ENCODE data around the gene BLID. TPM values are rescaled to one million over a fixed set of nuclear protein-coding genes. Genes with fewer than 3 reads are reported as not detected.

BLID gene
- total RNA-seq, 1 experiment from 2014 or later, result not detected

DNA sequence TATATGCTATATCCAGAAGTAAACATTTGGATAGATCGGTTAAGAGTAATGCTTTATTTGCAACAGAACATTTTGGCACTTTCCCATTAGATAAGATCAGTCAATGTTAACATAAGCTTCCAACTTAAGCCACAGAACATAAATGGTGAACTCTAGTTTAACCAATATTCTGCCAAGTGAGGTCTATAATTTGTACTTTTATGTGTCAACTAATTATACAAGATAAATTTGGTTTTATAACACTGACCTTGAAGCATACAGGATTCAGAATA lies 23.5 kb upstream of the BLID start:
- no TSS peak for BruUV-seq (replicated peaks)
- DNase-seq, result no peak
- intact Hi-C loops (cut with micrococcal nuclease; ENCODE audit: unreplicated experiment), result no loop called here
- H3K4me3 Mint-ChIP-seq (ENCODE audit: low read depth, unreplicated experiment), result no peak overlapping the region
- H3K4me1 Mint-ChIP-seq (ENCODE audit: low read depth, unreplicated experiment), result peaks cover 10% of the 10 kb centered on the region
- H3K9me3 Mint-ChIP-seq (ENCODE audit: low read depth, unreplicated experiment), result no peaks in the 10 kb centered on the region
- H3K27ac Mint-ChIP-seq (ENCODE audit: unreplicated experiment), result no peak overlapping the region
- H3K36me3 Mint-ChIP-seq (ENCODE audit: insufficient read depth, unreplicated experiment), result no peaks in the 10 kb centered on the region
- TF ChIP-seq, protein P1, sequence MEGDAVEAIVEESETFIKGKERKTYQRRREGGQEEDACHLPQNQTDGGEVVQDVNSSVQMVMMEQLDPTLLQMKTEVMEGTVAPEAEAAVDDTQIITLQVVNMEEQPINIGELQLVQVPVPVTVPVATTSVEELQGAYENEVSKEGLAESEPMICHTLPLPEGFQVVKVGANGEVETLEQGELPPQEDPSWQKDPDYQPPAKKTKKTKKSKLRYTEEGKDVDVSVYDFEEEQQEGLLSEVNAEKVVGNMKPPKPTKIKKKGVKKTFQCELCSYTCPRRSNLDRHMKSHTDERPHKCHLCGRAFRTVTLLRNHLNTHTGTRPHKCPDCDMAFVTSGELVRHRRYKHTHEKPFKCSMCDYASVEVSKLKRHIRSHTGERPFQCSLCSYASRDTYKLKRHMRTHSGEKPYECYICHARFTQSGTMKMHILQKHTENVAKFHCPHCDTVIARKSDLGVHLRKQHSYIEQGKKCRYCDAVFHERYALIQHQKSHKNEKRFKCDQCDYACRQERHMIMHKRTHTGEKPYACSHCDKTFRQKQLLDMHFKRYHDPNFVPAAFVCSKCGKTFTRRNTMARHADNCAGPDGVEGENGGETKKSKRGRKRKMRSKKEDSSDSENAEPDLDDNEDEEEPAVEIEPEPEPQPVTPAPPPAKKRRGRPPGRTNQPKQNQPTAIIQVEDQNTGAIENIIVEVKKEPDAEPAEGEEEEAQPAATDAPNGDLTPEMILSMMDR (IDR thresholded peaks at IDR 0.05; ENCODE audit: unreplicated experiment), result no peak
- CTCF ChIA-PET, result no interaction called here
- no peaks in the 10 kb centered on the region for H3K27me3 Mint-ChIP-seq (ENCODE audit: unreplicated experiment)

DNA sequence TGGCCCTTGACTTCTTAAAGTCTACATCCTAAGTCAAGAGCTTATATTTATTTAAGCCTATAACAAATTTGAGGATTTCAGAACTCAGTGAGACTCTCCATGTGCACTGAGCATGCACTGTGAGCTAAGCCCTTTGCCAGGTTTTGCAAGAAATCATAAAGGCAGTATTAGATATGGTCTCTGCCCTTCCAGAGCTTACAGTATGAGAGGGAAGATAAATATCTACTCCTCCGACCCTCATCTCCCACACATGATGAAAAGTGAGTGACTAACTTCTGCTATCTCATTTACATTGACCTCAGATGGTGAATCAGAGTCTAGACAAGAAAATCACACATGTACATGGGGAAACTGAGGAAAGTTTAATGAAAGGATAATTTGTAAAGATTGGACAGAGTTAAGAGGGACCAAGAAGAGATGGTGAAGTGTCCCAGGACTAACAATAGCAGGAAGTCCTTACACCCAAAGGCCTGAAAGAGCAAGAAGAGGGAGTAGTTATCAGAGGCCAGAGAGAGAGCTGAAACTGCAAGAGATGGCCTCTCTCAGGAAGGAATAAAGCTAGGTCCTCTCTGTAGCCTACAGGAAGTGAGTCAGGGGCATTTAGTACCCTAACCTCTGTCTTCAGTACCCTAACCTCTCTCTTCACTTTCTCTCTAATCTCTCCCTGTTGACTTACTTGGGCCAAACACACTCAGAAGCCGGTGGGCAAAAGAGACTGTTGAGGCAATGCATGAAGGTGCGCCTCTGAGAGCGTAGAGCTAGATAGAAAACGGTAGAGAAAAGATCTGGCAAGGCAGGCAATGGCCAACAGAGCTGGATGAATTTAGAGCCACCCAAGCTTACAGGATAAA lies 23.0 kb upstream of the BLID start:
- H3K4me3 Mint-ChIP-seq (ENCODE audit: low read depth, unreplicated experiment), result no peak overlapping the region
- no peaks in the 10 kb centered on the region for H3K36me3 Mint-ChIP-seq (ENCODE audit: insufficient read depth, unreplicated experiment)
- H3K27ac Mint-ChIP-seq (ENCODE audit: unreplicated experiment), result no peak overlapping the region
- CTCF ChIA-PET, result no interaction called here
- no peak for DNase-seq
- H3K4me1 Mint-ChIP-seq (ENCODE audit: low read depth, unreplicated experiment), result peaks cover 10% of the 10 kb centered on the region
- H3K27me3 Mint-ChIP-seq (ENCODE audit: unreplicated experiment), result no peaks in the 10 kb centered on the region
- TF ChIP-seq, protein P1 (IDR thresholded peaks at IDR 0.05; ENCODE audit: unreplicated experiment), result no peak
- intact Hi-C loops (cut with micrococcal nuclease; ENCODE audit: unreplicated experiment), result no loop called here
- H3K9me3 Mint-ChIP-seq (ENCODE audit: low read depth, unreplicated experiment), result no peaks in the 10 kb centered on the region
- BruUV-seq (replicated peaks), result no TSS peak

DNA sequence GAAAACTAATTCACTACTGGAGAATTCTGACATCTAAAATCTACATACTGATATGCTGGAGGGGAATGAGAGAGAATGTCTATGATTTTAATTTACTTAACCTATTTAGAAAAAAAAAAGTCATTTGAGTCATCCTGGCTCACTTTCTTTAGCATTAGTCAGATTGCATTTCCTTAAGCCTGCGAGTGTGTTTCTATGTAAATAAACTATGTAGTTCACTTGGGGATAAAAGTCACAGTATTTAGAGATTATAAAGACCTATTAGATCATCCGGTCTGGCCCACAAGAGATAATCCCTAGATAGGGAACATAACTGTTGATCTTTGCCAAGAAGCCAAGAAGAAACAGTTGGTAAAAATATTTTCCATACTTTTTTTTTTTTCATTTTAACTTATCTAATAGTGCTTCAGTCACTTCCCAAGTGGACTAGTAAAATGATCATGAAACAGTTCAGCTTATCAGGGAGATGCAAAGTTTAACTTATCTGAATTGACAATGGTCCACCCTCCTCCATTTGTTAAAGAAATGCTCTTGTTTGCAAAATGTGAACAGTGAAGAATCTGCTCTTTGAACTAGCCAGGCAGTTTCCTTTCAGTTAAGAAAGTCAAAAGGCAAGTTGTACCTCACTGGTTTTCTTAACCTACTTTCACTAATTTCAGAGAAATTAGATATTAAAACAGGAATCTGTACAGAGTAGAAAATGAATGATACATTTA lies 21.2 kb upstream of the BLID start:
- H3K4me1 Mint-ChIP-seq (ENCODE audit: low read depth, unreplicated experiment), result peaks cover 10% of the 10 kb centered on the region
- no peak overlapping the region for H3K4me3 Mint-ChIP-seq (ENCODE audit: low read depth, unreplicated experiment)
- DNase-seq, result no peak
- TF ChIP-seq, protein P1 (IDR thresholded peaks at IDR 0.05; ENCODE audit: unreplicated experiment), result no peak
- intact Hi-C loops (cut with micrococcal nuclease; ENCODE audit: unreplicated experiment), result no loop called here
- H3K27ac Mint-ChIP-seq (ENCODE audit: unreplicated experiment), result no peak overlapping the region
- BruUV-seq (replicated peaks), result no TSS peak
- H3K27me3 Mint-ChIP-seq (ENCODE audit: unreplicated experiment), result peaks cover 8% of the 10 kb centered on the region
- no peaks in the 10 kb centered on the region for H3K9me3 Mint-ChIP-seq (ENCODE audit: low read depth, unreplicated experiment)
- CTCF ChIA-PET, result no interaction called here
- no peaks in the 10 kb centered on the region for H3K36me3 Mint-ChIP-seq (ENCODE audit: insufficient read depth, unreplicated experiment)

DNA sequence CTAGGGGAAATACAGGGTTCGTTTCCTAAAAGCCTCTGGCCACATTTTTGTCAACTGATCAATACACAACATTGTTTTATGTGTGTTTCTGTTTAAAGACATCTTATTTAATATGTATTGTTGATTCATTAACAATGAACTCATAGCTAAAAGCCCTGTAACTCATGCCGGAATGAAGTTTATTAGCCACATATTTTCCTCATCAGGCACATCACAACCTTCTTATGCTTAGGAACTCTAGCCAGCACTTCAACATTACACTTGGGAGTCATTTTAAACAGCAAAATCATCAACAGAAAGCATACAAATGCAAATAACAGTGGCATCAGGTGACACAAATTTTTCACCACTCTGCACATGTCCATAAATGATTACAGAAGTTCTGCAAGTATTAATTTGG lies 15.1 kb upstream of the BLID start:
- Mint-ChIP-seq H3K4me1 (ENCODE audit: low read depth, unreplicated experiment) (no peaks in the 10 kb centered on the region), H3K27me3 (ENCODE audit: unreplicated experiment) (peaks cover 49% of the 10 kb centered on the region), H3K9me3 (ENCODE audit: low read depth, unreplicated experiment) (no peaks in the 10 kb centered on the region), H3K4me3 (ENCODE audit: low read depth, unreplicated experiment) (no peak overlapping the region), H3K27ac (ENCODE audit: unreplicated experiment) (no peak overlapping the region), H3K36me3 (ENCODE audit: insufficient read depth, unreplicated experiment) (no peaks in the 10 kb centered on the region)
- CTCF ChIA-PET, result no interaction called here
- intact Hi-C loops (cut with micrococcal nuclease; ENCODE audit: unreplicated experiment), result no loop called here
- BruUV-seq (replicated peaks), result no TSS peak
- TF ChIP-seq, protein P1 (IDR thresholded peaks at IDR 0.05; ENCODE audit: unreplicated experiment), result no peak
- no peak for DNase-seq

Data from Calu3 (cell line).